Neural crest cell (in vitro differentiated cells): ENCODE results near the gene GIMAP5. TPM values are rescaled to one million over a fixed set of nuclear protein-coding genes. Genes with fewer than 3 reads are reported as not detected.

Experiments
- DNase-seq: peaks from one replicate; pipeline ENCODE4 v3.0.0; 2021; ENCODE audit warnings: low read depth, mixed read lengths, low spot score
- H3K27ac Mint-ChIP-seq: one replicate; pipeline ENCODE4 v1.8.0; 2021; ENCODE audit warnings: mild to moderate bottlenecking, mixed read lengths; ENCODE audit not compliant: unreplicated experiment
- H3K27me3 Mint-ChIP-seq: 2 replicates; pipeline ENCODE4 v1.8.0; 2021; ENCODE audit warnings: low read depth, mild to moderate bottlenecking, mixed read lengths
- H3K36me3 Mint-ChIP-seq: 2 replicates; pipeline ENCODE4 v1.8.0; 2021; ENCODE audit warnings: low read depth, mild to moderate bottlenecking, mixed read lengths
- H3K4me1 Mint-ChIP-seq: 2 replicates; pipeline ENCODE4 v1.8.0; 2021; ENCODE audit warnings: mixed read lengths
- H3K4me3 Mint-ChIP-seq: one replicate; pipeline ENCODE4 v1.8.0; 2021; ENCODE audit warnings: mild to moderate bottlenecking, mixed read lengths
- H3K9me3 Mint-ChIP-seq: 2 replicates; pipeline ENCODE4 v1.8.0; 2021; ENCODE audit warnings: mixed read lengths
- CTCF ChIP-seq: fragments of 200-600 bp; sonication (generic); conservative IDR thresholded peaks from 2 replicates; pipeline ENCODE4 v1.5.0; 2021; ENCODE audit warnings: antibody characterized with exemption, mild to moderate bottlenecking
- total RNA-seq: library from RNA; stranded (reverse); gene quantifications from 2 replicates; pipeline ENCODE4 v1.2.1, GENCODE V29; 2021

GIMAP5 gene
- total RNA-seq, 1 donor from 2014 or later: 0.19 TPM

DNA sequence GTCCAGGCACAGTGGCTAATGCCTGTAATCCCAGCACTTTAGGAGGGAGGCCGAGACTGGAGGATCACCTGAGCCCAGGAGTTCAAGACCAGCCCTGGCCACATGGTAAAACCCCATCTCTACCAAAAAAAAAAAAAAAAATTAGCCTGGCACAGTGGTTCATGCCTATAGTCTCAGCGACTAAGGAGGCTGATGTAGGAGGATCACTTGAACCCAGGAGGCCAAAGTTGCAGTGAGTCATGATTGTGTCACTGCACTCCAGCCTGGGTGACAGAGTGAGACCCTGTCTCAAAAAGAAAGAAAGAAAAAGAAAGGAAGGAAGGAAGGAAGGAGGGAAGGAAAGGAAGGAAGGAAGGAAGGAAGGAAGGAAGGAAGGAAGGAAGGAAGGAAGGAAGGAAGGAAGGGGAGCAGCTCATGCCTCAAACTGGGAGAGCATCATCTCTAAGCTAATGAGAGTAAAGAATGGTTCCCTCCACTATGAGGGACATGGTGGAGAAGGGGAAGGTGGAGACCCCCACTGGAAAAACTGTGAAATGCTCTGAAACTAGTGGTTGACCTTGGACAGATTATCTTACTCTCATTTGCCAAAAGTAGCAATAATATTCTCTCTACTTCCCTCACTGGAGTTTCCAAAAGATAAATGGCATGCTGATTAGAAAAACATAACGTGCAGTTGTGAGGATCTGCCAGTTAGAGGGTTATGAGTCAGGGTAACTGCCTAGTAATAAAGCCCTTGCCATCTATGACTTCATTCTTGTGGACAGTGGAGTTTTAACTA, 16.8 kb downstream of the GIMAP5 start:
- H3K36me3 Mint-ChIP-seq: no peaks in the 10 kb centered on the region
- peak; percentile 44 for TF ChIP-seq CTCF
- H3K27ac Mint-ChIP-seq: no peak overlapping the region
- DNase-seq: peak; percentile 11
- H3K27me3 Mint-ChIP-seq: peaks cover 28% of the 10 kb centered on the region
- H3K4me3 Mint-ChIP-seq: no peak overlapping the region
- H3K4me1 Mint-ChIP-seq: peaks cover 10% of the 10 kb centered on the region
- no peaks in the 10 kb centered on the region for H3K9me3 Mint-ChIP-seq

DNA sequence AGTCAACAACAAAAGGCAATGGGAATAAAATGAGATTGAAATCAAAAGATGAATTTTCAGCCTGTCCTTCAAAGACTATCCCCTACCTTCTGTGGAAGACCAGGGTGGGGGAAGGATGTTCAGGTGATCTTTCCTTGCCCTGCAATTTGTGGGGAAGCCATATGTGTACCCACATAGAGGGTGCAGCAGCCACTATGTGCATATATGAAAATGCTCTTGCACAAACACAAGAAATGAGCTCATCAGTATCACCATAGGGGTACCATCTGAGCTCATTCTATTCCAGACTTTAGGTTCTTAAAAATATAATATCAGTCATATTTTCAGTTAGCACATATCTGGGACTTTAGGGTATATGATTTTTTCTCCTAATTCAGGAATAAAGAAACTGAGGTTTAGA, 17.7 kb downstream of the GIMAP5 start:
- H3K36me3 Mint-ChIP-seq: no peaks in the 10 kb centered on the region
- no peak for TF ChIP-seq CTCF
- peaks cover 25% of the 10 kb centered on the region for H3K27me3 Mint-ChIP-seq
- H3K9me3 Mint-ChIP-seq: no peaks in the 10 kb centered on the region
- H3K27ac Mint-ChIP-seq: no peak overlapping the region
- peaks cover 10% of the 10 kb centered on the region for H3K4me1 Mint-ChIP-seq
- no peak overlapping the region for H3K4me3 Mint-ChIP-seq
- DNase-seq: no peak

DNA sequence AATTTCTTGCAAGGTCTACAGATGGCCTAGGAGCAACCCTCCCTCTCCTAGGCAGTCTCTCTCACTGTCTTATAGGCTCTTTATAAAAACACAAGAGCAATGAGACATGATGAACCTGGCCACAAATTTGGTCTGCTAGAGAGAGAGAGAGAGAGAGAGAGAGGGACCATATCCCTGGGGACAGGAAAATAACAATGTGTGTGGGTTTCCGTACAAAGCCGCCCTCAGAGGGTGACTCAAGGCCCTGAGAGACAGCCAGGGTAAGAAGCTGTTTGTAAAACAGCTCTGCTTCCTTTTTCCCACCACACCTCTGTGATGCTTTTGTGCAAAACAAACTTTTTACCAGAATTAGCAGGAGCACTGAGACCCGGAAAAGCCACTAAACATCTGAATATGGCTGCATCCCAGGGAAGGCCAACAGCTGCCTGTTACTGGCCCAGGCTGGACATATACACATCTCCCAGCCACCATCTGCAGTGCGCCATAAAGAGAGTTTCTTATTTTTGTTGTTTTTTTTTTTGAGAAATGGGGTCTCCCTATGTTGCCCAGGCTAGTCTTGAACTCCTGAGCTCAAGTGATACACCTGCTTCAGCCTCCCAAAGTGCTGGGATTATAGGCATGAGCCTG, 18.4 kb downstream of the GIMAP5 start:
- TF ChIP-seq CTCF: no peak
- Mint-ChIP-seq H3K36me3 (no peaks in the 10 kb centered on the region), H3K27ac (no peak overlapping the region), H3K4me3 (no peak overlapping the region), H3K9me3 (no peaks in the 10 kb centered on the region), H3K27me3 (peaks cover 22% of the 10 kb centered on the region), H3K4me1 (peaks cover 7% of the 10 kb centered on the region)
- no peak for DNase-seq

- peaks cover 4% of the 10 kb centered on the region for H3K4me1 Mint-ChIP-seq
- peaks cover 20% of the 10 kb centered on the region for H3K27me3 Mint-ChIP-seq
Observed at GRCh38 chr7:150756166-150756565, 18.9 kb downstream of the GIMAP5 start.

GRCh38 chr7:150756858-150757257, 19.6 kb downstream of the GIMAP5 start:
- TF ChIP-seq CTCF: peak; percentile 46
- H3K4me3 Mint-ChIP-seq: no peak overlapping the region
- H3K4me1 Mint-ChIP-seq: peaks cover 4% of the 10 kb centered on the region
- no peak for DNase-seq
- no peaks in the 10 kb centered on the region for H3K36me3 Mint-ChIP-seq
- H3K27ac Mint-ChIP-seq: no peak overlapping the region
- peaks cover 3% of the 10 kb centered on the region for H3K9me3 Mint-ChIP-seq
- peaks cover 20% of the 10 kb centered on the region for H3K27me3 Mint-ChIP-seq

More at GRCh38 chr7:150756166-150756565, 18.9 kb downstream of the GIMAP5 start:
- Mint-ChIP-seq H3K9me3 (no peaks in the 10 kb centered on the region), H3K27ac (no peak overlapping the region), H3K36me3 (no peaks in the 10 kb centered on the region), H3K4me3 (no peak overlapping the region)
- TF ChIP-seq CTCF: no peak
- no peak for DNase-seq
